Amniotic epithelial cell (primary cell): Measurements from ENCODE around the gene GMPPA.
A peak's percentile ranks its signal among the peaks of the same experiment; 100 is the strongest.

Experiments
- DNase-seq: peaks from one replicate; pipeline ENCODE4 v3.0.0-alpha.2; 2010; ENCODE audit warnings: low read depth

The GMPPA gene

DNA sequence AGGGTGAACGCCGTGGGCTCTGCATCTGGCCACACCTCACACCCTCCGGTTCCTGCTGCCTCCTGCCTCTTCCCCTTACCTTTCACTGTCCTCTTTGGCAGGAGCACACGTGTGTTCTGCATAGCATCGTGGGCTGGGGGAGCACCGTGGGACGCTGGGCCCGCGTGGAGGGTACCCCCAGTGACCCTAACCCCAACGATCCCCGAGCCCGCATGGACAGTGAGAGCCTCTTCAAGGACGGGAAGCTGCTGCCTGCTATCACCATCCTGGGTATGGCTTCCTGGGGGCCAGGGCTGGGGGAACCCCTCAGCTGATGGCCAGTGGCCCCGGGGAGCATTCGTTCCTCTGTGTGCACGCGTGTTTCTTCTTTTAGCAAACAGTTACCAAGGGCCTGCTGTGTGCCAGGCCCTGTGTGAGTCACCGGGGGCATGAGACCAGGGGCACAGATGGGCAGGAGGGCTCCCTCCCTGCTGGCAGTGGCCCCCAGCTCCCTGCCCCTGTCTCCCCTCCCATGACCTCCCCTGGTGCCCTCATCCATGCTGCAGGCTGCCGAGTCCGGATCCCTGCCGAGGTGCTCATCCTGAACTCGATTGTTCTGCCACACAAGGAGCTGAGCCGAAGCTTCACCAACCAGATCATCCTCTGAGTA lies 7.6 kb downstream of the GMPPA start:
- DNase-seq, result no peak

DNA sequence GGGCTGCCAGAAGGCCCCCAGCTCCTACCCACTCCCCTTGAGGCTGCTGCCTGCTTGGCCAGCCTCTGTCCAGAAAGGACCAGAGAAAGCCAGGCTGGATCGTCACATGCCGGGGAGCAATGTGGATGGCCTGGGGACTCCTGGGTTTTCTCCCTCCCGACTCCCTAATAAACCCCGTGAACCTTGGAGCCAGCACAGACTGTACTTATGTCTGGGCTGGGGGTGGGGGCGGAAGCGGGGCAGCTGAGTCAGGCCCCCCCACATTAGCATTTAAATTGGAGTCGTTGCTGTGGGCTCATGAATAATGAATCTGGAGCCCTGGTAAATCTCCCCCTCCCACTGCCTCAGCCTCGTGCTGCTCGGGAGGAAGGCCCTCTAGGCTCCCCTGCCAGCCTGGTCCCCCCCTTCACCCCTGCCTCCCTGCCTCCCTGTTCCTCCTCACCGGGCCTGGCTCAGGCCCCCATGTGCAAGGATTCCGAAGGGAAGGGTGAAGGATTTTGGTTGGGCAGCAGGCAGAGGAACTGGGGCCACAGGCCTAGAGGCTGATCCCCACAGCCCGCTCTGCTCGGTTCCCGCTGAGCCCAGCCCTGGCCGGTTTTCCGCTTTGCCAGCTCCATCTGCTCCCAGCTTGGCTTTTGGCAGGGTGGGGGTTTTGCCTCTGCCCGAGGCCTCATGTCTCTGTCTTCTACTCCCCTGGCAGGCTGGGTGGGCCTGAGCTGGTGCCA lies 8.3 kb downstream of the GMPPA start:
- DNase-seq, result no peak

DNA sequence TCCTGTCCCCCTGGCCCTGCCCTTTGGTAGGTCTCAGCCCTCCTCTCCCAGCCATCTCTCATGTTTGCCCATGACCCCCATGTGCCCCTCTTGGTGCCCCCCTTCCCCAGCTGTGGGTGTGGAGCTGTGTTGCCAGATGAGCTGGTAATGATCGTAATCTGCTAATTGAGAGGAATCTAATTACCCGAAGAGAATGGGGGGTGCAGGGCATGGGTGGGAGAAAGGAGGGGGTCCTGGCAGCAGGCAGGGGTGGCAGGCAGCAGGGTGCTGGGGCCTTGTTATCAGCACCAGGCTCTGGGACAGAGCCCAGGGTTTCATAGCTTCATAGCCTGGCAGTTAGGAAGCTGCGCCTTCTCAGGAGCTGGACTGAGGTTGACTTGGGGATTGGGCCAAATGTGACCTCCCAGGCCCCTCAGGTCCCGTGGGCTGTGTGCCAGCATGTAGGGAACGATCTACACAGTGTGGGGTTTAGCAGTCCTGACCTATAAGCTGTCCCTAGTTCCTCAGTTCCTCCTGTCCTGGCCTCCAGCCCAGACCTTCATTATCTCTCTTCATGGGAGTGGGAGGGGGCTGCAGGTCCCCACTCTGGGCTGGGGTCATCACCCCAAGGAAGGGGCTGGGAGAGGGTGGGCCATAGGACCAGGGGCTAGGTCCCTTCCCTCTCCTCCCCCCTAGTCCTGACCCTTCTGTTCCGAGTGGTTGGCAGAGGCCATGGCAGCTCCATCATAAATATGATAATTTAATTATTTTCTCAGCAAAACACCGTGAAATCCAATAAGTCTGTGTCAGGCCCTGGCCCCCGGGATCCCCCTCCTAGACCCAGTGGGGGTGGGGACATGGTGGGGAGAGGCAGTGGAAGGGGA lies 9.1 kb downstream of the GMPPA start:
- no peak for DNase-seq

DNA sequence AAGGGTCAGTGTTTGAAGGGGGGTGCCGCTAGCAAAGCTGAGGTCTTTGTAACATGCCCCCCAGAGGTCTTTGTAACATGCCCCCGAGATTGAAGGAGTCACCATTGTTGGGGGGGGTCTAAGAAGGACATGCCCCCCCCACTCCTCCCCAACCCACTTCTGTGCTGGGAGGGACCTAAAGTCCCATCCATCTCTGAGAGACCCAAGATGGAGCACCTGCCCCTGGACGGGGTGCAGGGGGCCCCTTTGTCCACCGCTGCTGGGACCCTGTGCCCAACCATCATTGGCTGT lies 9.7 kb downstream of the GMPPA start:
- DNase-seq, result no peak

DNA sequence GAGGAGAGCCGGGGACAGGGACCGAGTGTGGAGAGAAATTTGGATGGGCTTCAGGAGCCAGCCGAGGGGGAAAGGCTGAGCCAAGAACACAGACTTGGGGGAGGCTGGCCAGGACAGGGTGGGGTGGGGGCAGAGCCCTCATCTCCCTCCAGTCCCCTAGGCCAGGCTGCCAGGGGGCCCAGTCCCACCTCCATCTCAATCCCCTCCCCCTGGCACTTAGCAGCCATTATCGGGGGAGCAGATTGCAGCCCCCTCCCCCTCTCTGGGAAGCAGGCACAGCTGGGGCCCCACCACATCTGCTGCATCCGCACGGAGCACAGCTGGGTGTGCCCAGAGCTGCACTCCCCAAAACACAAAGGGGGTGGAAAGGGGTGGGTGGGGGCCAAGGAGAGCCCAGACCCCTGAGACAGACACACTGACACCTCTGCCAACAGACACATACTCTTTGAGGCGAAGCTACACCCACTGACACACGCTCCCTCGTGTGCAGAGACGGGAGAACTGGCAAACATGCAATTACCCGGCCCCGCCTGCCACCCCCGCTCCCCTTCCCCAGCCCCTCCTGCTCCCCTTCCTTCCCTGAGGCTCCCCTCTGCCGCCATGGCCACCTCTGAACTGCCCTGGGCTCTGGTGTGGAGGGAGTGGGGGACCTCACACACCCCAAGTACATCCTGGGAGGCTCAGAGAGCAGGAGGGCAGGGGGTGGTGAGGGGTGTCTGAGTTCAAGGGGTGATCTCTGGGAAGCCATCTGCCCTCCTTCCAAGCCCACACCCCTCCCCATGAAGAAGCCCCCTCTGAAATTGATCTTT lies 10.5 kb downstream of the GMPPA start:
- DNase-seq, result no peak

DNA sequence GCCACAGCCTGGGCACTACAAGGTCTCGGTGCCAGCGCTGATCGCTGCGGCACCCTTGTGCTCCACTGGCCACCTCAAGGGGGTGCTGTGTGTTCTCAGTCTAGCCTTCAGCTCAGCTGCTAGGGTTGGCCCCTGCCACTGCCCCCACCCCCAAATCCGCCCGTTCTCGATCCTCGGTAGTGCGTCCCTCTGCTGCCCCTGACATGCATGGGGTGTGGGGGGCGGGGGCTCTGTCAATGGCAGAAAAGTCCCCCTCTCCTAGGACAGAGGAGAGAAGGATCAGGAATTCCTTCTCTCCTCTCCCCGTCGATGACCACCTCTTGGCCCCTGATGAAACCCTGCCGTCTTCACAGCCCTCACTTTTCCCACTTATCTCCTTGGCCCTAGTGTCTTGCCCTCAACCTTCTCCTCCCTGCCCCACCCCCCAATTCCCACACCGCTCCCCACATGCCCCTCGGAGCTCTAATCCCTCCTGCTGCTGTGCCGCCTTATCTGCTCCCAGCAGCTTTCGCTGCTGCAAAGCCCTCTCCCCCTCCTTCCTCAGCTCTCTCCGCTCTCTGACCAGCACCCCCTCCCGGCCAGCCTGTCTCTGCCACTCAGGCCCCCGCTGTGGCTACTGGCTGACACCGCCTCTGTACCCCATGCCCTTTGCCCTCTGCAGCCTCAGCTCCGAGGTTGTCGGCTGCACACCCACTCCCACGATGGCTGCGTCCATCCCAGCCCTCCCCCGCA lies 11.3 kb downstream of the GMPPA start:
- peak; percentile 66 for DNase-seq

DNA sequence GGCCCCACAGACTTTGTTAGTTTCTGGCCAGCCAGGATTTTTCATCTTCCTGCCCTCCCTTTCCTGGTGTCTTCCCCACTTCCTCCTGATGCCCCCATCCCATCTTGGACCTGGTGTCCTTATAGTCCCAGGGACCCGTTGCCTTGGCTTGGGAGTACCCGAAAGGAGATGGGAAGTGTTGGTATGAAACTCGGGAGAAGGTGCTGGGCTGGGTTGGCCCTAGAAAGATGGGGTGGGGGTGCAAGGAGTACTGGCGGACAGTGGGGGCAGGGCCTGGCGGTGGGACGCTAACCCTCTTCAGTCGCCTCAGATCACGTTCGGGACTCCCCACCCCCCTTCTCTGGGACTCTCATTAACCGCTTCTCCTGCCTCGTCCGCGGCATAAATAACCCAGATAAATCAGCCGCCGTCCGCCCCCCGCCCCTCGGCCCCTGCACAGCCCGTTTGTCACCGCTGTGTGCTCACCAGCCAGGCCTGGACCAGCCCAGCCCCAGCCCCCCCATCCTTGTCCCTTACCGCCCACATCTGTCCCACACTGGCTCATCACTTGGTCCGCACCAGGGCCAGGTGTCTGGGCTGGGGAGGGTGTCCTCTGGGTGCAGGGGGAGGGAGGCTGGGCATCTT lies 11.9 kb downstream of the GMPPA start:
- DNase-seq, result no peak

DNA sequence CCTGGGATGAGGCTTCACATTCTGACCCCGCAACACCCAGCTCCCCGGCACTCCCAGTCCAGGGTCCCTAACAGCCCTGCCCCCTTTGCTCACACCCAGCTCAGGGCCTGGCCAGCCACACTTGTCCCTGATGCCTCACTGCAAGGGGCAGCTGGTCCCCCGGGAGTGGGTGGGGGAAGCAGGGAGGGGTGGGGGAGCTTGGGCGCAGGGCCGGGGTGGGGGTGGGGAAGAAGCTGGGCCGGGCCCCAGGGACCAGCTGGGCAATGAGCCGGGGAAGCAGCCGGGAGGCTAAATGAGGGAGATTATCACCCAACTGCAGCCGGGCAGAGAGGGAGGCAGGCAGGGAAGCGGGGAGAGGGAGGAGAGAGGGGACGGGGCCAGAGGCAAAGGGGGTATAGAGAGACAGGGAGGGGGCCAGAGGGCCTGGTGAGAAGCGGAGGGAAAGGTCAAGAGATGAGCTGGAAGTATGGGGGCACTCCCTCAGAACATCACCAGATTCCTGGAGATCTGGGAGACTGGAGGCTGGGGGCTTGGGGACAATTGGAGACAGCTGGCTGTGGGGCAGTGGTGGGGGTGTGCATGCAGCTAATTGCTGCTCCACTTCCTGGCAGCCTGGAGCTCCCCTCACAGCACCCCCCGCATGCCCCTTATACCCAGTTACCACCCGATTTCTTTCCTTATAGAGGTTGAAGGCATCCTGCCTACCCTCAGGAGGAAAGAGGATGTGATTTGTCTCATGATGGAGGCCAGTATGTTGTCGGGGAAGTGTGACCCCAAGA lies 13.0 kb downstream of the GMPPA start:
- no peak for DNase-seq

DNA sequence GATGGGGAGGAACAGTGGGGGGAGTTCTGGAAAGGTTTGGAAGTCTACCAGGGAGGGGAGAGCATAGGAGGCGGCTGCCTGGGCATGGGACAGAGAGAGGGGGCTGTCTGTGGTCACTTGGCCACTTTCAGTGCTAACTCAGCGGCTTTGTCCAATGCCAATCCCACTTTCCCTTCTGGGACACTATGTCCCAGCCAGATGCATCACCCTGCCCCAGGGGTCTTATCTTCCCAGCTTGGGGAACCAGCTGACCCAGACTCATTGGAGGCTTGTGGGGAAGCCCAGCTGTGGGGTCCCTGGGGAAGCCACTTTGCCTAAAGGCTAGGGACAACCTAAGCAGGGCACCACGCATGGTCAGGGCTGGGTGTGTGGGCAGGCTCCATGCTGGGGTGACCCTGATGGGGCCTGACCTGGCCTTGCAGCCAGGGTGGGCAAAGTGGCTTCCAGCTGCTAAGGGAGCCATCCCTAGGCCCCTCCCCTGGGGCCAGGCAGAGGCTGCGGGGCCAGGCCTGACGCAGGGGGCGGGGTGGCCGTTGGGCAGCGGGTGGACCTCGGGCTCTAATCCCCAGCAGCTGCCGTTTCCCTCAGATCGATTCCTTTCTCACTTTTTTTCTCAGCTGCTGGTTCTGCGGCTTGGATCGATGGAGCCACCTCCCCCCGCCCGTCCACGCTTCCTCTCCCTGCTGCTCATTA lies 14.0 kb downstream of the GMPPA start:
- DNase-seq, result no peak

DNA sequence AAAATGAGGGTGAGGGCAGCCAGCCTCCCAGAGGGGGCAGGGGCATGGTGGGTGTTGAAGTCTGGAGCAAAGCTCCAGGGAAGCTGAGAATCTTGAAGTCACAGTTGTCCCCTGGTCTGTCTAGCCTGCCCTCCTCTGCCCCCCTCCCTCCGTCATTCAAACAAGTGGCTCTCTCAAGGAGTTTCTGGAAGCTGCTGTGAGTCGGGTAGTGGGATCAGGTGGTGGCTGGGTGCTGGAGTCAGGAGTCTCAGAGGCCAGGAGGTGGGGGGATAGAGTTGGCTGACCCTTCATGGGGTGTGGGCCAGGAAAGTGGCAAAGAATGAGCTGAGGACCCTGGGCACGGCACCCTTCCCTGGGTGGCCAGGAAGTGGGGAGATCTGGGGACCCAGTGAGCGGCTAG lies 15.1 kb downstream of the GMPPA start:
- no peak for DNase-seq

DNA sequence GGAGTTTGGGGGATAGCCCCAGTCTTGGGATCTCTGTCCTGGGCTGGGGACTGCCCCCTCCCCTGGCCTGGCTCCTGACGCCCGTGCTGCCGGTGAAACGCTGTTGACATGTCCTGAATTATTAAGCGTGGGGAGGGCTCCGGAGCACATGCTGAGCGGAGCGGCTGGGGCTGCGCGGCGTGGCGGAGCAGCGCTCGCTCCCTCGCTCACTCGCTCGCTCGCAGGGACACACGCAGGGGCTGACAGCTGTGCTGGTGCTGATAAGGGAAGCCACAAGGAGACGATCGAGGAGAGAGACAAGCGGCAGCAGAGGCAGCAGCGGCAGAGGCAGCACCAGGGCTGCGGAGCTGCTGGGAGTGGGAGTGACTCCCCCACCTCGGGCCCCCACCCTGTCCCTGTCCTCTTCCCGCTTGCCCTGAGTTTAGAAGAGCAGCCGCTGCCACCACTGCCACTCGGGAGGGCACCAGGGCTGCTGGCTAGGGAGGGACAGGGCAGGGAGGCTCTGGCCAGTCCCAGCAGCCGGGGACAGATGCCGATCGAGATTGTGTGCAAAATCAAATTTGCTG lies 15.6 kb downstream of the GMPPA start, which contains the start of gene ASIC4:
TSS of gene ASIC4 (plus strand) at position 287 of the 566 bp plus-strand sequence. CDS start at position 530, 243 bp downstream.
- DNase-seq, result no peak

DNA sequence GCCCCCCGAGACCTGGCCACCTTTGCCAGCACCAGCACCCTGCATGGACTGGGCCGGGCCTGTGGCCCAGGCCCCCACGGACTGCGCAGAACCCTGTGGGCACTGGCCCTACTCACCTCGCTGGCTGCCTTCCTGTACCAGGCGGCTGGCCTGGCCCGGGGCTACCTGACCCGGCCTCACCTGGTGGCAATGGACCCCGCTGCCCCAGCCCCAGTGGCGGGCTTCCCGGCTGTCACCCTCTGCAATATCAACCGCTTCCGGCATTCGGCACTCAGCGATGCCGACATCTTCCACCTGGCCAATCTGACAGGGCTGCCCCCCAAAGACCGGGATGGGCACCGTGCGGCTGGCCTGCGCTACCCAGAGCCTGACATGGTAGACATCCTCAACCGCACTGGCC lies 16.1 kb downstream of the GMPPA start:
- no peak for DNase-seq

DNA sequence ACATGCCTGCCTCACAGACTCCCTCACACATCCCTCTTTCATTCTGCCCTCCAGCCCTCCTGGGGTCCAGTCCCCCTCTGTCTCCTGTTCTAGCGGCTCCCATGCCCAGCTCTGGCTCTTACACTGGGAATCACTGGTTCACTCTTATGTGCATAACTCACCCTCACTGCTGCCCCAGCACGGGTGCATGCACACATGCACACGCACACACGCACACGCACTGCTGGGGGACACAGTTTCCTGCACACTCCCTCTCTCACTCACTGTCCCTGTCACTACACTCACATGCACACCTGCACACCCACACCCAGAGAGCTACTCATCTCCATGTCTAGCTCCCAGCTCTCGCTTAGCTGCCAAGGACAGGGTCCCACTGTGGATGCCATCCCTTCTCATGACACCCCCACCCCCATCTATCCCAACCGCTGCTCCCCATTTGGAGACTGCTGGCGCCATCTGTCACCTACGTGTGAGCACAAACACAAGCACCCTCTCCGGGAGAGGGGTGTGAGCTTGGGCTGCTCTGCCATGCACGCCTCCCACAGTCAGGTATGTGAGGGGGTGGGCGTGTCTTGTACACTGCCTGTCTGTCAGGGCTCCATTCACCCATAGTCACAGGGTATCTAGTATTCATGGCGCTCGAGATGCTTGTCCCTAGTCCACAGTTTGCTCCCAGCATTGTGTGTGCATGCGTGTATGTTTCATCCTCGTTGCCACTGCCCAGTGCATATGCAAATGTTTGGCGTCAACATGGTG lies 17.4 kb downstream of the GMPPA start:
- DNase-seq, result no peak

DNA sequence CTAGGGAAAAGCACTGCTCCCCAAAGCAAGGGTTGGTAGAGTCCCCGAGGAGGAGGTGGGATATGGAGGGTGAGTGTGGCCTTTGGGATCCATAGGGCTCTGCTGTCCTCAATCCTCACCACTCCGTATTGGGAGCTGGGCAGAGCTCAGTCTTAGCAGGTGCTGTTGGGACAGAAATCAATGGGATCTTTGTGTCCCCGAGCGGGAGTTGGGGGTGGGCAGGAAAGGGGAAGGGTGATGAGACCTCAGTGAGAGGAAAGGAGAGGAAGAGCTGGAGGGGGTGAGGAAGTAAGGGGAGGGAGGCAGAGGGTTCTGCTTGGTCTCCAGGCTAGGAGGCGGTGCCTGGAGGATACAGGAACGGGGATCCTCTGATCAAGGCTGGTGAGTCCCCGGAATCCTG lies 18.2 kb downstream of the GMPPA start:
- DNase-seq, result no peak

DNA sequence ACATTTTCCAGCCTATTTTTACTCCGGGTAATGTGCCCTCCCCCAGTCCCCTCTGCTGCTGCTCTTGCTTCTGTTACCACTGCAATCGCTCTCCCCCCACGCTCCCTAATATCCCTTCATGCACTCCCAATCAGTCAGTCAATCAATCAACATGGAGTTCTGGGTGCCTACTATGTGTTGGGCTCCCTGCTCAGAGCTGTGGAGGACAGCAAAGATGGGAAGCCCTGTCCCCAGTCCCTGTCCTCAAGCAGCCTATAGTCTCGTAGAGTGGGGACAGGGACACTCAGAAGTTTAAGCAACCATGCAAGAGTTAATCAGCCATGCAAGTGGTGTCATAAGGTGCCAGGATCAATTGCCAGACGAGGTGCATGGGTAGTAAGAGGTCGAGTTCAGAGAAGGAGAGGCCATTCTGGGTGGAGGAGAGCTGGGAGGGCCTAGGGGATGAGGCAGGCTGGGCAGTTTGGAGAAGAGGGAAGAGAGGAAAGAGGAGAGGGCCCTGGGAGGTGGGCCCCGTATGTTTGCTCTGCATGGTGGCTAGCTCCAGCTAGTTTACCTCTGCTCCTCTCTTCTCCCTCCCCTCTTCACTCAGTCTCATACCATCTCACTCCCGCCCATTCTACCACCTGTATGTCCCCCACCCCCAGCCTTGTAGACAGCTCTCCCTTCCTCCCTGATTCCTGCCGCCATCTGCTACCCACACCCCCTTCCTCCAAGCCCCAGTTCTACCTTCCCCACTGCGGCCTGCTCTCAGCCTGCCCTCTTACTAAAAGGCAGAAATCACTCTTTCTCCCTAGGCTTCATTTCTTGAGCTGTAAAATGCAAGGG lies 19.5 kb downstream of the GMPPA start:
- no peak for DNase-seq

DNA sequence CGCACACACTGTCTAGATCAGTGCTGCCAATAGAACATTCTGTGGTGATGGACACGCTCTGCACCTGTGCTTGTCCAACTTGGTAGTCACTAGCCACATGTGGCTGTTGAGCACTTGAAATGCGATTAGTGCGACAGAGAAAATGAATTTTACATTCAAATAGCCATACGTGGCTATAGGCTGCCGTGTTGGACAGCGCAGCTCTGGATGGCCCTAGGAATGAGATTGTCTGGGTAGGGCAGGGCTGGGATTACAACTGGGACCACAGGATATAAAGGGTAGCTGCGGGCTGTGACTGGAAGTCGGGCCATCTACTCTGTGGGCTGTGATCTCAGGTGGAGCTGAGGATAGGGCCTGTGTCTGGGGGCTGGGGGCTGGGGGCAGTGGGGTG lies 20.8 kb downstream of the GMPPA start:
- no peak for DNase-seq

DNA sequence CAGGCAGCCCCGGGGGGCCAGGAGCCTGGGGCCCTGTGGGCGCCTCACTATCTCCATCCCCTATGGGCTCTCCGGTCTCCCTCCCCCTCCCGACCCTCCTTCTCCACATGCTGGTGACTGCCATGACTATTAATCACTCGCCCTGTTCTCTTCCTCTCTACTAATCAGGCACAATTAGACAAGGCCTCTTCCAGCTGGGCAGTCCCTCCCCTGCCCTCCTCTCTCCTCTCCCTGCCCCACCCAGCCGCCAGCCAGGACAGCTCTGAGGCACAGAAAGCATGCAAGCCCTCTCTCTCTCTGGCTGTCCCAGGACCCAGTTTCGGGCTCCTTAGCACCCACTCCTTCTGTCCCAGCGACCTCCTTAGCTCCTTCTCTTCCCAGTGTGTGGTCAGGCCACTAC lies 21.4 kb downstream of the GMPPA start:
- DNase-seq, result no peak
